HG03280 (cell line): ENCODE measurements around the gene SLC16A8.

Experiments
- ATAC-seq: cut with Tn5 transposase; IDR thresholded peaks from one replicate; pipeline ENCODE4 v1.9.1; 2021; ENCODE audit warnings: mild to moderate bottlenecking, moderate library complexity; ENCODE audit not compliant: unreplicated experiment

Gene SLC16A8

DNA sequence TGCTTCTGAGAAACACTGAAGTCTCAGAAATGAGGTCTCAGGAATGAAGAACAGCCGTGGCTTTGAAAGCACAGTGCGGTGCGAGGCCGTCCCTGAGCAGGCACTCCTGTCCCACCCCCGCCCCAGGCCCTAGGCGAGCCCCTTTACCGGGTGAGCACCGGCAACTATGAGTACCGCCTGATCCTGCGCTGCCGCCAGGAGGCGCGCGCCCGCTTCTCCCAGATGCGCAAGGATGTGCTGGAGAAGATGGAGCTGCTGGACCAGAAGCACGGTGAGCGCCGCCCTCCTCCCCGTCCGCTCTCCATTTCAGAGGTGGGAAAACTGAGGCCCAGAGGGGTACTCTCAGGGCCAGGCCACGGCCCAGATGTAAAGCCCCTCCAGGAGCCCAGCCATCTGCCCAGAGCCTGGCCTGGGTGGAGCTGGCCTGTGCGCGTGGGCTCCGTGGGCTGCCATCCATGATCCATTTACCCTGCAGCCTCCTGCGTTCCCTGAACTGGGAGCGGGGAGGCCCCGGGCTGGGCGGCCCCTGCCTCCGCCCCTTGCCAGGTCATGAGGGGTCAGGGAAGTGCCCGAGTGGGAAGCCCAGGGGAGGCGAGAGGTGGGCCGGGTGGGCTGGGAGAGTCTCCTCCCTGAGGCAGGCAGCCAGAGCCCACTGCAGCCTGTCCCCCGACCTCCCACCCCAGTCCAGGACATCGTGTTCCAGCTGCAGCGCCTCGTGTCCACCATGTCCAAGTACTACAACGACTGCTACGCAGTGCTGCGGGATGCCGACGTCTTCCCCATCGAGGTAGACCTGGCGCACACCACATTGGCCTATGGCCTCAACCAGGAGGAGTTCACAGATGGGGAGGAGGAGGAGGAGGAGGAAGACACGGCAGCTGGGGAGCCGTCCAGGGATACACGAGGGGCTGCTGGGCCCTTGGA lies 9.5 kb downstream of the SLC16A8 start:
- no peak for ATAC-seq

DNA sequence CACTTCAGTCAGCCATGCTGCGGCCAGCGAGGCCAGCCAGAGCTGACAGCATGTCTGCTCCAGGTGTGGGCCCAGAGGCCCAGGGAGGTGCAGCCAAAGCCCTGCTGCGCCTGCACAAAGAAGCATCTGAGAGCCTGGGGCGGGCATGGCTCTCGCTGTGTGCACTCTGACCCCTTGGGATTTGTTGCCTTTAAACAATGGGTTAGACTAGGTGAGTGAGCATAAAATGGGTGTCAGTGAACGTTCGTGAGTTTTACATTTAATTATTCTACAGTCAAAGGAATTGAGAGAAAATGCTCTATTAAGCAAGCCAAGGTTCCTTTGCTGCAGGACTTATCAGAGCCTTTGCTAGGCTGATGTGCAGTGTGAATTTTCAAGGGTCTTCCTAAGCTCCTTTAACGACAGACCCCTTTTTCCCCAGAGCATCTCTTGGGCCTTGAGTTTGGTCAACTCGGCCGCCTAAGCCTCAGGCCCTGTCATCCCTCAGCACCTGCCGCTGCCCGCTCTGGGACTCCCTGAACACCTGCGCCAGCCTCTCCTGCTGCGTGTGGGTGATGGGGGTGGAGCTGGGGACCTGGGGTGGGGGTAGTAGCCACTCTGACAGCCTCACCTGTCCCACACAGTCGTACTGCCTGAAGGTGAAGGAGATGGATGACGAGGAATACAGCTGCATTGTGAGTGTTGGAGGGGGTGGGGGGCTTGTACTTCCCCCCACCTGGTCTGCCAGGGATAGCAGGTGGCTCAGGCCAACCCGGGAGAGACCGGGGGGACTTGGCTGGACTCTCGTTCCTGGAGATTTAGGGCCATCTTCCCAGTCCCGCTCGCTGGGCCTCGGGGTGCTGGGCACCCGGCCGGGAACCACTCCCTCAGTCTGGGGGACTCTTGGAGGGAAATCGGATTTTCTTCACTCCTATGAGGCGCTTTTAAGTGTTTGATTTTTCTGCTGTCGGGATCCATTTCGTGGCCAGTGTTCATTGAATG lies 10.5 kb downstream of the SLC16A8 start:
- ATAC-seq: no peak

DNA sequence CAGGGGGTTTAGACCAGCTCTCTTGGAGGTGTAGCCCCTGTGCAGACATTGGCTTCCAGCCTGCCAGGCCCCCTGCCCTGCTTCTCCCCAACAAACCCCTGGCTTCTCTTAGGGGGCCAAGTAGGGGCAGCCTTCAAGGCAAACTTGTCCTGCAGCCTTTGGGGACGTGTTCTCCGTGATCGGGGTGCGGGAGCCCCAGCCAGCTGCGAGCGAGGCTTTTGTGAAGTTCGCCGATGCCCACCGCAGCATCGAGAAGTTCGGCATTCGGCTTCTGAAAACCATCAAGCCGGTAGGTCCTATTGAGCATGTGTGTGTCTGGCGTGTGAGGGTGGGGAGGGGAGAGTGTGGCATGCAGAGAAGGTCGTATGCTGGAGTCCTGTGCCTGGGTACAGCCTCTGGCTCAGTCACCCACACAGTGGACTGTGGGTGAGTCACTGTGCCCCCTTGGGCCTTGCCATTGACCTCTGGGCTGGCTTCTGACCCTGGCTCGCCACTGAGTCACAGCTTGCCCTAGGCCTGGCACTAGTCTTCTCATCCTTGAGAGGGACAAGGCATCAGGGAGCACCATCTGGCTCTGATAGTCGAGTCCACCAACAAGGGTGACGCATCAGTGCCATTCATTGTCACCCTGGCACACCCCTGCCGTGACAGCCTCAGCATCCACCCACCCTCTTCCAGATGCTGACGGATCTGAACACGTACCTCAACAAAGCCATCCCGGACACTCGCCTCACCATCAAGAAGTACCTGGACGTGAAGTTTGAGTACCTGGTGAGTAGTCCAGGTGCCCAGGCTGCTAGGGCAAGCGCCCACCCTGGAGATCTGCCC lies 11.4 kb downstream of the SLC16A8 start:
- ATAC-seq: no peak

DNA sequence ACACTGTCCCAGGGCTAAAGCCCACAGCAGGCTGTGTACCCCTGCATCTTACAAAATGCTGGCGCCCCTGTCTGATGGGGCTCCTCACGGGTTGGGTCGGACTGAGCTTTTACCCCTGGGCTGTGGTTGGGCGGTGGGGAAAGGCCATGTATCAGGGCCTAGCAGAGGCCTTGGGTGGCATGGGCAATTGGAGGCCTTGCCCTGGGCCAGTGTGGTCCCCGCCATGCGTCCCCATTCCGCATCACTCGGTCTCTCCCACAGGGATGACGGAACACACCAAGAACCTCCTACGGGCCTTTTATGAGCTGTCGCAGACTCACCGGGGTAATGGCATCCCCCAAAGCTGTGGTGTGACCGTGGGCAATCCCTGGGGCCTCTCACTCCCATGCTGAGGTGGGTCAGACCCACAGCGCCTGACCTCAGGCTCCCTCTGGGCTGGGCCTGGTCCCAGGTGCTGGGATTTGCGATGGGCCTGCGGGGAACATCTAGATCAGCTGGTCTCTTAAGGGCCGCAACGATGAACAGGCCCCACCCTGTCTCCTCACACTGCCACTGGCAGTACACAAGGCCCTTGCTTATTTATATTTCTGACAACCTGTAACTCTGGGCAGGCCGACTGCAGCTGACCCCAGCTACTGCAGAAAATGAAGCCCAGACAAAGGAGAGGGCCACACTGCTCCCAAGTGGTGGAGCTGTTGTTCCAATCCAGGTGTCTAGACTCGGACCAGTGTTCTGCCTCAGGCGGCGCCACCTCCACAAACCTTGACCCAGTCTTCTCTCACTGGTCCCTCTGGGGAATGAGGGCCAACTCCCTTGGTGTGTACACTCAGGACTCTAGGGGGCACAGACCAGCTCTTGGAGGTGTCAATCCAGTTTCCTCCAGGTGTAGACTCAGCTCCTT lies 12.3 kb downstream of the SLC16A8 start:
- ATAC-seq: no peak

DNA sequence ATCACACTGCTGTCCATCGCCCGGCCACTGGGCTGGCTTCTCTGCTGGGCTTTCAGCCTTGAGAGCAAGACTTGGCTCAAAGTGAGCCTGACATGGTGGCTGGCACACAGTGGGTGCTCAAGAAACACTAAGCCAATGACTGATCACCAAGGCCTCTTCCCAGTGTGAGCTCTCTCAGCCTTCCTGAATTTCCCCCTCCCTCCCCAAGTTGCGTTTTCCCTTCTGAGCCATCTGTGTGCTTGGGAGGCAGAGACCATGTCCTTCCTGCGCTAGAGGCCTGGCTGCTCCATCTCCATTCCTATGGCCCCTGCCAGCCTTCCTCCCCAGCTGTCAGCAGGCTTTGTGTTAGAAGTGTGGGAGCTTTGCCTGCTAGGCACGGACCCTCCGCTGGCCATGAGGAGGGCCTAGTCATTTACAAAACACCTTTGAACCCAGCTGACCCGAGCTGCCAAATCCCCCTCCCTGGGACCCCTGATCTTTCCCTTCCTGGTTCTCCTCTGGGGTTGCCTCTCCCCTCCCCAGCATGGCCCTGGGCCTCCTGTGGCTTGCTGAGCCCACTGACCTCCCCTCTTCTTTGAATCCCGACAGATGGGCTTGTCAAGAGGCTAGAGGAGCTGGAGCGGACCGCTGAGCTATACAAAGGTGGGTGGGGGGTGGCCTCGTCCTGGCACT lies 13.6 kb downstream of the SLC16A8 start:
- ATAC-seq: no peak

DNA sequence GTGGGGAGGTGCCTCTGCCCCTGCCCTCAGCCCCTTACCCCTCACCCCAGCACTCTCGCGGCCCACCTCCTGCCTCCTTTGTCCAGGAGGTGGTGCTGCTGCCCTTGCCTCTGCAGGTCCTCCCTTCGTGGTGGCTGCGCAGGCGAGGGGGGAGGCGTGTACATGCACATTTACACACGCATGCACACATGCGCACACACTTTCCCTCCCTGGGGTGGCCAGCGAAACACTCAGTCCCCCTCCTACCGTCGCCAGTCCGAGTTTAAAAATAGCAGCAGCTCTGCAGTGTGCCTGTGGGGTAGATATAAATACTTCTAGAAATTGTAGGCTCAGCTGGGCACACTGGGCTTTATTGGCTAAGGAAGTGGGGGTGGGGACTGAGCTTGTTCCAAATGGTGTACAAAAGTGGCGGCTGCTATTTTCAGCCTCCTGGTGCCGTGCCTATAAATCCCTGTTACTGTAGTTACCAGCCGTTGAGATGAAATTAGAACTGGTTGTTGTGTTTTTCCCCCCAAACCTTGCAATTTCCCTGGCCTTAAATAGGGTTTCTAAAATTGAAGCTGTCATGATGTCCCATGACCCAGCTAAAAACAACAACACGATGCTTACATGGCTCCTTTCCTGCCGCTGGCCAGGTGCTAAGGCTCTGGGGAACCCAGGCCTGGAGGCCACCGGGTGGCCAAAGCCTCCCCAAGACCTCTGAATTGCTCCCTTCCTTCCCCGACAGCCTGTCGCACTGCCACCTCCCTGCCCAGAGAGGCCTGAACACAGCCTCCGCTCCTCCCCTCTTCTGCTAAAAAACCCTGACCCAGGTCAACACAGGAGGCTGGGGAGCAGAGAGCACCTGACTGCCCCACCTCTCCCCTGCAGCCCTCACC lies 14.4 kb downstream of the SLC16A8 start:
- ATAC-seq: no peak

DNA sequence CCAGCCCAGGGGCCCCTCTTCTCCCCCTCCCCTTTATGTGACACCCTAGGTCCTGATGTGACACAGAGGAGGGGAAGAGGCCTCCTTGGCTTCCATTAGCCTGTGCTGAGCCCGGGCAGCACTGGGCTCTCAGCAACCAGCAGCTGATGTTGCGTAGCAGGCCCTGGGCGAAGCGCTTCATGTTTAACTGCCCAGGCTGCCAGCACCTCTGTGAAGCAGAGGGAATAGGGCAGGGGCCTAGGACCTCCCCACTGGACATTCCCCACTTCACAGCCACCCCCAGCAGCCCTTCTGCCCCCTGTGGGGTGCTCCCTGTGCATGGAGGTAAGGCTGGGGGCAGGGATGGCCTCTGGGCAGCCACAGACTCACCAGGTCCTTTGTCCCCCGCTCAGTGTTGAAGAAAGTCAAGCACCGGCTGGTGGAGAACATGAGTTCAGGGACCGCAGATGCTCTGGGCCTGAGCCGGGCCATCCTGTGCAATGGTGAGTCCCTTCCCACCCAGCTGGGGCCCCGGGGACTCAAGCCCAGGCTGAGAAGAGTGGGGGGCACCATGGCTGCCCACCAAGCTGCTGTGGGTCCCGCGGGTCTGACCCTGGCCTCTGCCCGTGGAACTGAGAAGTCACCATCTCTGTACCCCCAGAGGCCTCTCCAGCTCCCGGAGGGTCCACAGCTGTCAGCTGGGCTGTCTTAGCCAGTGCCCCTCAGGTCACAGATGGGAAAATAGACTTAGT lies 15.2 kb downstream of the SLC16A8 start:
- ATAC-seq: no peak

DNA sequence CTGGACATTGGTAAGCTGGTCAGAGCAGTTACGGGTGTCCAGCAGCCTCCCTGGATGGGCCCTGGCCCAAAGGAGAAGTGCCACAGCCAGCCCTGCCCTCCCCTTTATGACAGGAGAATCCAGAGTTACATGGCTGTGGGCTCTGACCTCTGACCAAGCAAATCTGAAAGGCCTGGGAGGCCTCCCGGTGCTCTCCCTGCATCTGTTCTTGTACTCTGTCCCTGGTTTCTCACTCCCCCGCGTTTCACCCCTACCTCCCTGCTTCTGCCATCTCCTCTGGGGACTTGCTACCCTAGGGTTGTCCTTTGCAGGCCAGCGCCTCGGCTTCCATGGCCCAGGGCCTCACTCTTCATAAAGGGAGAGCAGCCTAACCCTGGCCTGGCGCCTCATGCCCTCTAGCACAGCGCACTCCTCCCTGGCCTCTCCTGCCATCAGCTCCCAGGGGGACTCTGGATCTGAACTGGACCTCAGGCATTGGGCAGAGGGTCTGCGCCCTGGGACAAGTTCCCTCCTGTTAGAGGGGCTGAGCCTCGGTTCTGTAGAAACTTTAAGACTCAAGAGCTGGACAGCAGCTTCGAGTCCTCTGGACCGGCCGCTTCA lies 16.1 kb downstream of the SLC16A8 start:
- no peak for ATAC-seq

DNA sequence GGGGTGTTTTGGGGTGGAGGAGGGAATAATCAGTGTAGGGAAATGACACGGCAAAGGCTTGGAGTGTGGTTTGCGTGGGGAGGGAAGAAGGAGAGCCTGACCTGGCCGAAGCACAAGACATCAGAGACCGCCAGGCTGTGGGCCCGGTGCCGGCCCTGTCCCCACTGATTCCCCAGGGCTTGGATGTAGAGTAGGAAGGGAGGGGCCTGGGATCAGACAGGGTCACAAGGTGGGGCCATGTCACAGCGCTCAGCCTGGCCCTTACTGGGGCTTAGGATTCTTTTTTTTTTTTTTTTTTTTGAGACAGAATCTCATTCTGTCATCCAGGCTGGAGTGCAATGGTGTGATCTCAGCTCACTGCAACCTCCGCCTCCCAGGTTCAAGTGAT lies 17.0 kb downstream of the SLC16A8 start:
- no peak for ATAC-seq

DNA sequence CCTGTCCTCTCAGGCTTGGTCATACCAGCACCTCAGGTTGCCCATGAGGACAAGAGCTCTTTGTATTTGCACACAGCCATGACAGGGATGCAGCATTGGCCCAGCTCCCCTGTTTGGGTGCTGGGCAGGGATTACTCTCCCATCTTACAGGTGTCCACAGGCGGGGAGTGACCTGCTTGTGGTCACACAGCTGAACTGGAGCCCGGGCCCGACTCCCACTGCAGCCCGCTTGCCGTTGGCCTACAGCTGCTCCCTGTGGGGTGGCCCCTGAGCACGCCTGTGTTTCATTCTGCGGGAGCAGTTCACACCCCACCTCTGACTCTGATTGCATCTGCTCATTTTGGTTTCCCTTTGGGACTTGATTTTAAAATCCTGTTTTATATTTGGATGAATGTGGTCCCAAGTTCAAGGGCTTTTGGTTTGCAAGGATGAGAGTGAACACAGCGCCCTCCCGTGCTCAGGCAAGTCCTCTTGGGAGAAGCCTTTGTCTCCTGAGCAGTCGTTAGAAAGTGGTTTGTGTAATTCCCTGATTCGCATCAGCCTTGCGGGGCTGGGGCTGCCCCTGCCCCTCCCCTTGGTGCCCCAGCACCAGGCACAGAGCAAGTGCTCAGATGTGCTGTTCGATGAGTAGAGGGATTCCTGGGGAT lies 17.5 kb downstream of the SLC16A8 start:
- ATAC-seq: no peak

DNA sequence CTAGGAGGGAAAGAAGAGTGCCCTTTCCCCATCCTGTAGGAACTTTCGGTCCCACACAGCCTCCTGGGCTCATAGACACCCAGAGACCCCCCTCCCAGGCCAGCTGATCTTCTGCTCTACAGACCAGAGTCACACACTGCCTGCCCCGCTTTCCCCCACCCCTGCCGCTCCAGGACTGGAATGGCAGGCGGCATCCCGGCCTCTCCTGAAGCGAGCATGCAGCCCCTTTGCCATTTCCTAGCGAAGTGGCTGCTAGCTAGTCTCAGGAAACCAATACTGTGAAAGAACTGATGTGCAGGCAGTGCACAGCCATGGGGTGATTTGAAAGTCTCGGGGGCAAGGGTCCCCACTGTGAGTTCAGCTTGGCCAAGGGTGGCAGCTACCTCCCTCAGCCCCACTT lies 18.4 kb downstream of the SLC16A8 start:
- no peak for ATAC-seq

DNA sequence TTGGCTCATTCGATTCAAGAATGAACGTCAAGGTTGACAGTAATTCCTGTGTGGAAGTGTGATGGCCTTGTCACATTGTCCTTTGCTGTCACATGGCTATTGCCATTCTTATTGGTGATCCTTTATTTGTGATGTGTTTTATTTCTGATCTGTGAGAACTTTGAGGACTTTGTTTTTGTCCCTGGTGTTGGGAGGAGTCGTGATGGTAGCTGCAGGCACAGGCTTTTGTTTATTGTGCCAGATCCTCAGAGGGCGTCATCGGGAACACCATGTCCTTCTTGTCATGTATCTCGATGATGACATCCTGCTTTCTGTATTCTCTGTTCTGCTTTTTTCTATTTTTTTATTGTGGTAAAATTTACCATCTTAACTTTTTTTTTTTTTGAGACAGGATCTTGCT lies 21.2 kb downstream of the SLC16A8 start:
- ATAC-seq: no peak

DNA sequence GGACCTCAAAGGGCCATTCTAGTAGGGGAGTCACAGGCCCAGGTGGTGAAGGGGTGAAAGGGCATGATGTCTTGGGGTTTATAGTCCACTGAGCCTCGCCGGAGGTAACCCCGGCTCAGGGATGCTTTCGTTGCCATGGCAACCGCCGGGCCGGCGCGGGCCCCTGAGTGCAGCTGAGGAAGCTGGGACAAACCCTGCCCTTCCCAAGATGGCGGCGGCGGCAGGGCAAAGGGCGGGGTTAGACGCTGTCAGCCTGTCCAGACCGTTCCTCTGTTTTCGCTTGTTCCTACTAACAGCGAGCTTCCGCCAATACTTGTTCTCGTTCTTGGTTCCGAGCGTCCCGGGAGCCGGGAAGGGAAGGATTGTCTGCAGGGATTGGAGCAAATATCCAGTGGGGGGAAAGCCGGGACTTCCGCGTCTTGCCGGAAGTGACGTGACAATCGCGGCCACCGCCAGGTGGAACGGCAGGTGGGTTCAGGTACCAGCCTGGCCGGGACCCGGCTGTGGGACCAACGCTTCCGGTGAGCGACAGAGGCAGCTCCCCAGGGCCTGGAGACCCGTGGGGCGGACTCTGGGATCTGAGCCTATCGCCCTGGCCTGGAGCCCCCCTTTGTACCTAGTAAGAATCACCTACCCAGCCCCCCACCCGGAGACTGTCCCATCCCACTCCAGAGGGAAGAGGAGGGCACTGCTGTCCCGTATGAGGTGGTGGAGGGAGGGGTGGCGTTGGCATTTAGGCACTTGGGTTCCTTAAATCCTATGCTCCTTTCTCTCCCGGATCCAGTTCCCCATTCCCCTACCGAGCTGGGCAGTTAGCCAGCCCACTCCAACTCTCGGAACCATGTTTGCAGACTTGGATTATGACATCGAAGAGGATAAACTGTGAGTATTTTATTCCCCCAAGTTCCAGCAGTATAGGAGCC lies 26.8 kb downstream of the SLC16A8 start, which contains the start of gene PICK1:
PICK1 (plus strand) TSS at position 436 of the 923 bp plus-strand sequence; CDS start at position 842, 406 bp downstream.
- ATAC-seq: peak; percentile 45

DNA sequence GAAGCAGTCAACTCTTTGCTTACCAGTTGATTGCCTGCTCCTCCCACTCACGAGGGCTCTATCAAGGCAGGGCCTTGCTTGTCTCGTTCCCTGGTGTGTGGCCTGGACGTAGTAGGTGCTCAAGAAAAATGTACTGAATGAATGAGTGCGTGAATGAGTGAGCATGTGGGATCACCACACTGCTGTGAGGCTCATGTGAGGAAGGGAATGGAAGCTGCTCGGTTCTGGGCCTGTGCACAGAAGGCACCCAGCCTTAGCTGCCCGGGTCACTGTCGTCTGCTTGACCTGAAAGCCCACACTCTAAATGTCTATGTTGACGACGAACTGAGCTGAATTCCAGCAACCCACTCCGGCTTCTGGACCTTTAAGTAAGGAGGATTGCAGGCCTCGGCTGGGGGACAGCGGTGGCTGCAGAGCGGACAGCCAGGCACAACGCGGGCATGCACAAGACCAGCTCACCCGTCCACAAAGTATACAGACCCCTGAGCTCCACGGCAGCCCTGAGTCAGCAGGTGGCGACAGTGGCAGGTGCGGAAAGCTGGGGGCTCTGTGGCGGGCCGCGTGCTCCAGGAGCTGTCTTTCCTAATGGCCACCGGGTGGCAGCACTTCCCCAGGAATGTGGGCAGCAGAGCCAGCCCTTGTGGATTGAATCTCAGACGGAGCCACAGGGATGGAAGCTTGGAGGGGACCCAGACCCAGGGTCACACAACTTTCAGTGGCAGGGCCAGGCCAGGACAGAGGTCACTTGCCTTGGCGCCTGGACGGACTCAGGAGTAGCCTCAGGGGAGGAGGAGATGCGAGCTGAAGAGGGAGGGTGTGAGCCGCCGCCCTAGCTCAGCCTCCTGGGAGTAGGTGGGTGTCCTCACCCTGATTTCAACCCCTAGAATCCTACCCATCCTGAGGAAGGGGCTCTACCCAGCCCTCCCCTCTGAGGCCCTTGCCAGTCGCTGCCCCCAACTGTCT lies 31.8 kb downstream of the SLC16A8 start:
- ATAC-seq: no peak
